Gastrocnemius medialis (tissue), 4 donors: ENCODE results near the gene ALS2CL. TPM values are rescaled to one million over a fixed set of nuclear protein-coding genes. Genes with fewer than 3 reads are reported as not detected.
"Not testable (repeated sequence)": the region's sequence is repeated elsewhere in the genome, so short reads cannot be mapped to it uniquely, and the experiment has no call there.

Experiments used
- ATAC-seq, 2 donors: fragments of 150-250 bp; one replicate each; pipeline ENCODE4 v1.9.1; 2016
- DNase-seq, 2 donors: peaks; one replicate each; pipeline ENCODE4 v3.0.0-alpha.2; 2019
- H3K27ac ChIP-seq, 4 donors: fragments of 200-600 bp; sonication (generic); 1 replicate in 1 of 4; 2 replicates in 3 of 4; pipeline ENCODE4 v1.5.1; 2016 to 2018; ENCODE audit warnings: mild to moderate bottlenecking in 2 of 4, moderate library complexity in 1 of 4
- H3K27me3 ChIP-seq, 3 donors: fragments of 200-600 bp; sonication (generic) in 2 of 3; 1 replicate in 1 of 3; 2 replicates in 2 of 3; pipeline versions ENCODE4 v1.5.1 to v1.6.0; 2016 to 2019; ENCODE audit warnings: mild to moderate bottlenecking in 1 of 3, moderate library complexity in 1 of 3
- H3K36me3 ChIP-seq, 2 donors: fragments of 200-600 bp; sonication (generic) in 1 of 2; one replicate each; pipeline ENCODE4 v1.5.1; 2017 to 2018
- H3K4me1 ChIP-seq, 2 donors: fragments of 200-600 bp; sonication (generic) in 1 of 2; one replicate each; pipeline ENCODE4 v1.5.1; 2016 to 2017; ENCODE audit warnings: mild to moderate bottlenecking in 2 of 2
- H3K4me3 ChIP-seq, 4 donors: fragments of 200-600 bp; sonication (generic) in 3 of 4; 1 replicate in 1 of 4; 2 replicates in 3 of 4; pipeline ENCODE4 v1.5.1; 2016 to 2019; ENCODE audit warnings: mild to moderate bottlenecking in 2 of 4
- H3K9me3 ChIP-seq, 3 donors: fragments of 200-600 bp; sonication (generic) in 2 of 3; 1 replicate in 1 of 3; 2 replicates in 2 of 3; pipeline ENCODE4 v1.5.1; 2016 to 2019
- POLR2A ChIP-seq, 2 donors: fragments of 450-650 bp; IDR thresholded peaks; one replicate each; pipeline ENCODE4 v1.6.1; 2017; ENCODE audit warnings: antibody characterized with exemption in 2 of 2, mild to moderate bottlenecking in 2 of 2, moderate library complexity in 2 of 2
- in situ Hi-C, 4 donors: fragments of 200-750 bp; cut with MboI; loops; one replicate each; pipeline versions ENCODE4 v1.15.0 to v1.8.0; 2017; ENCODE audit warnings: low sequenced_read_pairs in 4 of 4
- intact Hi-C: fragments of 100-400 bp; cut with DNase I; formaldehyde crosslinking; loops from one replicate; pipeline ENCODE4 v1.15.1; 2023; ENCODE audit warnings: low total_unique reads
- total RNA-seq, 4 donors: library from RNA; depleted of rRNA; stranded (reverse); fragments of >200 nt; gene quantifications; one replicate each; pipeline versions ENCODE4 v1.1.0 to v1.2.3, GENCODE V29; 2016
- TF ChIP-seq, protein P1 (sequence below), 5 experiments: fragments of 450-650 bp in 3 of 5; fragments of 200-600 bp in 2 of 5; sonication (generic) in 2 of 5; IDR thresholded peaks in 4 of 5; conservative IDR thresholded peaks in 1 of 5; 1 replicate in 4 of 5; 2 replicates in 1 of 5; pipeline ENCODE4 v1.5.1; 2016 to 2019; ENCODE audit warnings: antibody characterized with exemption in 5 of 5, mild to moderate bottlenecking in 3 of 5, moderate library complexity in 3 of 5

Gene ALS2CL, protein sequence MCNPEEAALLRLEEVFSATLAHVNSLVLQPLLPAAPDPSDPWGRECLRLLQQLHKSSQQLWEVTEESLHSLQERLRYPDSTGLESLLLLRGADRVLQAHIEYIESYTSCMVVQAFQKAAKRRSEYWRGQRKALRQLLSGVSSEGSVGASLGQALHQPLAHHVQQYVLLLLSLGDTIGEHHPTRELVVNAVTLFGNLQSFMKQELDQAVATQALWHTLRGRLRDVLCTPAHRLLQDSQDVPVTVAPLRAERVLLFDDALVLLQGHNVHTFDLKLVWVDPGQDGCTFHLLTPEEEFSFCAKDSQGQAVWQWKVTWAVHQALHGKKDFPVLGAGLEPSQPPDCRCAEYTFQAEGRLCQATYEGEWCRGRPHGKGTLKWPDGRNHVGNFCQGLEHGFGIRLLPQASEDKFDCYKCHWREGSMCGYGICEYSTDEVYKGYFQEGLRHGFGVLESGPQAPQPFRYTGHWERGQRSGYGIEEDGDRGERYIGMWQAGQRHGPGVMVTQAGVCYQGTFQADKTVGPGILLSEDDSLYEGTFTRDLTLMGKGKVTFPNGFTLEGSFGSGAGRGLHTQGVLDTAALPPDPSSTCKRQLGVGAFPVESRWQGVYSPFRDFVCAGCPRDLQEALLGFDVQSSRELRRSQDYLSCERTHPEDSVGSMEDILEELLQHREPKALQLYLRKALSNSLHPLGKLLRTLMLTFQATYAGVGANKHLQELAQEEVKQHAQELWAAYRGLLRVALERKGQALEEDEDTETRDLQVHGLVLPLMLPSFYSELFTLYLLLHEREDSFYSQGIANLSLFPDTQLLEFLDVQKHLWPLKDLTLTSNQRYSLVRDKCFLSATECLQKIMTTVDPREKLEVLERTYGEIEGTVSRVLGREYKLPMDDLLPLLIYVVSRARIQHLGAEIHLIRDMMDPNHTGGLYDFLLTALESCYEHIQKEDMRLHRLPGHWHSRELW
- total RNA-seq = 10 to 100 TPM in 1 of 4 donors, 1 to 10 TPM in 3; 3.8 to 13.2 (median 6.2) TPM

- peak; percentile 86 to 91 for TF ChIP-seq POLR2A (IDR thresholded peaks at IDR 0.05)
- TF ChIP-seq, protein P1, sequence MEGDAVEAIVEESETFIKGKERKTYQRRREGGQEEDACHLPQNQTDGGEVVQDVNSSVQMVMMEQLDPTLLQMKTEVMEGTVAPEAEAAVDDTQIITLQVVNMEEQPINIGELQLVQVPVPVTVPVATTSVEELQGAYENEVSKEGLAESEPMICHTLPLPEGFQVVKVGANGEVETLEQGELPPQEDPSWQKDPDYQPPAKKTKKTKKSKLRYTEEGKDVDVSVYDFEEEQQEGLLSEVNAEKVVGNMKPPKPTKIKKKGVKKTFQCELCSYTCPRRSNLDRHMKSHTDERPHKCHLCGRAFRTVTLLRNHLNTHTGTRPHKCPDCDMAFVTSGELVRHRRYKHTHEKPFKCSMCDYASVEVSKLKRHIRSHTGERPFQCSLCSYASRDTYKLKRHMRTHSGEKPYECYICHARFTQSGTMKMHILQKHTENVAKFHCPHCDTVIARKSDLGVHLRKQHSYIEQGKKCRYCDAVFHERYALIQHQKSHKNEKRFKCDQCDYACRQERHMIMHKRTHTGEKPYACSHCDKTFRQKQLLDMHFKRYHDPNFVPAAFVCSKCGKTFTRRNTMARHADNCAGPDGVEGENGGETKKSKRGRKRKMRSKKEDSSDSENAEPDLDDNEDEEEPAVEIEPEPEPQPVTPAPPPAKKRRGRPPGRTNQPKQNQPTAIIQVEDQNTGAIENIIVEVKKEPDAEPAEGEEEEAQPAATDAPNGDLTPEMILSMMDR (IDR thresholded peaks at IDR 0.05 in 4 of 5, conservative IDR thresholded peaks at IDR 0.05 in 1 of 5) = peak in 1 of 5 experiments; percentile 9
- in situ Hi-C loops (loop anchor here in 1 of 4 donors (25.0 kb wide), 1 partner anchor 319 kb away; no protein-coding TSS in a partner anchor), intact Hi-C loops (loop anchor here (10.0 kb wide), 1 partner anchor 1092 kb away; the partner anchor contains the start of gene SMARCC1)
- Histone ChIP-seq H3K4me1 (peaks cover 51 to 59% of the 10 kb centered on the region in 2 donors), H3K4me3 (peak within 1 kb of the TSS; percentile 76 to 99 (median 90)), H3K36me3 (peaks cover 0 to 4% of the 10 kb centered on the region in 2 donors), H3K9me3 (no peaks in the 10 kb centered on the region), H3K27me3 (no peaks in the 10 kb centered on the region), H3K27ac (peak within 1 kb of the TSS; percentile 93 to 97 (median 96))
- DNase-seq (peak; percentile 49 to 63), ATAC-seq (peak; percentile 46 to 51)
Observed at GRCh38 chr3:46693038-46693891, at the start of gene ALS2CL. ALS2CL (minus strand) TSS chr3:46693679; CDS start chr3:46689440, 4,239 bp downstream.

- ATAC-seq = no peak
- Histone ChIP-seq H3K4me1 (no peaks in the 10 kb centered on the region), H3K27me3 (no peaks in the 10 kb centered on the region), H3K9me3 (no peaks in the 10 kb centered on the region), H3K27ac (no peak overlapping the region), H3K4me3 (no peak overlapping the region), H3K36me3 (no peaks in the 10 kb centered on the region)
- intact Hi-C loops (no loop called here), in situ Hi-C loops (no loop called here)
- TF ChIP-seq, protein P1 (IDR thresholded peaks at IDR 0.05 in 4 of 5, conservative IDR thresholded peaks at IDR 0.05 in 1 of 5) = no peak
- TF ChIP-seq POLR2A (IDR thresholded peaks at IDR 0.05) = no peak
- DNase-seq = no peak
Observed at GRCh38 chr3:46742992-46743585, 49.6 kb upstream of the ALS2CL start.

DNA sequence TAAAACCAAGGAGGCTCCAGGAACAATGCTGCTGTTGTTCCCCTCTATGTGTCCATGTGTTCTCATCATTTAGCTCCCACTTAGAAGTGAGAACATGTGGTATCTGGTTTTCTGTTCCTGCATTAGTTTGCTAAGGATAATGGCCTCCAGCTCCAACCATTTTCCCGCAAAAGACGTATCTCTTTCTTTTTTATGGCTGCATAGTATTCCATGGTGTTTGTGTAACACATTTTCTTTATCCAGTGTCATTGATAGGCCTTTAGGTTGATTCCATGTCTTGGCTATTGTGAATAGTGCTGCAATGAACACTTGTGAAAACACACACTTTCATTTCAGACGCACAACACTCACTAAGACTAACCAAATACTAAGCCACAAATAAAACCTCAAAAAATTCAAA lies 46.1 kb upstream of the ALS2CL start:
- DNase-seq, H3K9me3 ChIP-seq, H3K4me1 ChIP-seq: not testable (repeated sequence)

DNA sequence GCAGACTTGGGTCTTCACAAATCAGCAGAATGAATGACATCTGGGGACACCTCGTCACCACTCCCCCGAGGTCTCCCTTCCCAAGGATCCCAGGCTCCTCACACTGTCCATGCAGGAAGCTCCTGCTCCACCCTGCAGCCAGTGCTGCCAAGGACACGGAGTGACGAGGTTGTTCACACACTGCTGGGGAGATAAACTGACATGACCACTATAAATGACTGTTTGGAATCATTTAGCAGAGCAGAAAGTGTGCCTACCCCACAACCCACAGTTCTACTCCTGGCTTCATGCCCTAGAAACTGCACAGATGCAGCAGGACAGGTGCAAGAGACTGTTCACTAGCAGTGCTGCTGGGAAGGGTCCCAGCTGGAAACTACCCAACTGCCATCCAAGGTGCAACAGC lies 43.9 kb upstream of the ALS2CL start:
- DNase-seq (no peak), ATAC-seq (no peak)
- Histone ChIP-seq H3K4me3 (no peak overlapping the region), H3K9me3 (no peaks in the 10 kb centered on the region), H3K27me3 (no peaks in the 10 kb centered on the region), H3K4me1 (no peaks in the 10 kb centered on the region), H3K27ac (no peak overlapping the region), H3K36me3 (no peaks in the 10 kb centered on the region)
- TF ChIP-seq, protein P1 (IDR thresholded peaks at IDR 0.05 in 4 of 5, conservative IDR thresholded peaks at IDR 0.05 in 1 of 5) = no peak
- TF ChIP-seq POLR2A (IDR thresholded peaks at IDR 0.05) = no peak
- in situ Hi-C loops (no loop called here), intact Hi-C loops (no loop called here)

More for the DNA sequence above, 46.1 kb upstream of the ALS2CL start:
- H3K4me3 ChIP-seq, intact Hi-C loops, in situ Hi-C loops, H3K27ac ChIP-seq, ATAC-seq, H3K36me3 ChIP-seq, H3K27me3 ChIP-seq: not testable (repeated sequence)
